Activated naive CD4-positive, alpha-beta T cell treated with anti-CD3 and anti-CD28 coated beads, Interleukin-2, amount 50 U/mL, for 16 hours (primary cell): ENCODE results near the gene ECT2L.

ENCODE experiments used
- DNase-seq: peaks from one replicate; pipeline ENCODE4 v3.0.0-alpha.2; 2020

ECT2L gene, protein sequence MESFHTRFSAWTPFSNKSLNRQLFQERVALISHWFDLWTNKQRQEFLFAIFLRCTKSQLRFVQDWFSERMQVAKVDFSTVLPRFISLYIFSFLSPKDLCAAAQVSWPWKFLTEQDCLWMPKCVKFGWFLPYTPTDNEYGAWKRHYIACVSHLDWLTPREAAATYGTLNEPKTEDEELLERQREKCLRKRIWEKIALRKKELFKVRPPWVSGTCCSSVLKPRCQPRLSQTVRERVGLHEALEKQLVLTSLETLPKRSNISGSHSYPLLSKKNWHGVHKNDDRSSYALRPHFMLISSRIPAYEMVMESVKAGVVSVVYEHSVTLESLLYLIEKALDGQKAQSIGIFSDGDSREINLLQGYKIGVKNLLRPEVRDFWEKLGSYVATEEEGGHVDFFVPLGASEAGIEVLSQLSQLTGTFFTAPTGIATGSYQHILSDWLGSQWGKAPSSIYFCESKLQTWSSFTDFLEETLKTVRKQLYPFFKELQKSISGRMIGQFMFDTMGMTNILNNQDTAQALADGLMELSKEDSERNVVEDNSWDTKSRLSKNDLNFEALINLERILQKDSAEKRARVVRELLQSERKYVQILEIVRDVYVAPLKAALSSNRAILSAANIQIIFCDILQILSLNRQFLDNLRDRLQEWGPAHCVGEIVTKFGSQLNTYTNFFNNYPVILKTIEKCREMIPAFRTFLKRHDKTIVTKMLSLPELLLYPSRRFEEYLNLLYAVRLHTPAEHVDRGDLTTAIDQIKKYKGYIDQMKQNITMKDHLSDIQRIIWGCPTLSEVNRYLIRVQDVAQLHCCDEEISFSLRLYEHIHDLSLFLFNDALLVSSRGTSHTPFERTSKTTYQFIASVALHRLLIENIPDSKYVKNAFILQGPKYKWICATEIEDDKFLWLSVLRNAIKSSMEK

DNA sequence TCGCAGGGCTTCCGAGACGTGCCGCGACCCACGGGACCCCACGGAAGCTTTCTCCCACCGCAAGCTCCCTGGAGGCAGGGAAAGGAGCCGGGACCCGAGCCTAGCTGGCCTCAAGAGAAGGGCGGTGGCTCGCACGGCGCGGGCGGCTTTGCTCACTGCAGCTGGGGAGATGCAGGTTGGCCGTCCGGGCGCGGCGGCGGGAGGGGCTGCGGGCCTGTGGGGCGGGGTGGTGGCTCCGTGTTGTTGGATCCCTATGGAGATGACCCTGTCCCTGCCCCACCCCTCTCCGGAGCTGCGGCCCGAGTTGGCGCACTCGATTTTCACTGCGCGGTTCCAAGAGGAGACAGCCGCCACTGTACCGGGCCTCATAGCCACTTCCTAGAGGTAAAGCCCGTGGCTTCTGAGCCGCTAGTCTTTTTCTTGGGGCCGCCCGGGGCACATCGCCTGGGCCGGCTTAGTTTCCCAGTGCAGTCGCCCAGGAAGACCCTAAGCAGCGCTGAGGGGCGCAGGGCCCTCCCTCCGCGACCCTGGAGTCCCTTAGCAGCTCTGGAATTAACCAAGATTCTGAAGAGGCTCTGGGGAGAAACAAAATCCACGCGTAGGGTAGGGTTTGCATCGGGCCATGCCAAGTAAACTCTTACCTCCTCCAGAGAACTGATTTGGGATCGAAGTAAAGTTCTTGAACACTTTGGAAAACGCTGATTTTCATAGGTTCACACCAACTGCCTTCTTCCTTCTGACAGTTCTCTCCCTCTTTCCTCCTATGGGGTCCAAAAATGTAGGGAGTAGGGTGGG, at the start of gene ECT2L:
Gene ECT2L, plus strand, starts transcription at position 279 of the 795 bp plus-strand sequence. CDS start 17,188 bp downstream, outside the sequence.
- DNase-seq, result no peak

DNA sequence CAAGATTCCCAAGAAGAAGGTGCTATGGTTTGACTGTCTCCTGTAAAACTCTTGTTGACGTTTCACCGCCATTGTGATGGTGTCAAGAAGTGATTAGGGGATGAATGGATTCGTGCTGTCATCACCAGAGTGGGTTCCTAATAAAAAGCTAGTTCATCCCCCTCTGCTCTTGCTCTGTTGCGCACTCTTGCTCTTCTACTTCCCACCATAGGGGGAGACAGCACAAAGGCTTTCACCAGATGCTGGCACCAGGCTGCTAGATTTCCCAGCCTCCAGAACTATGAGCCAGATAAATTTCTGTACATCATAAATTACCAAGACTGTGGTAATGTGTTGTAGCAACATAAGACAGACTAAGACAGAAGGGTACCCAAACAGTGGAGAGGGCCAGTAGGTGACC, 43.9 kb upstream of the ECT2L start:
- DNase-seq, result no peak

DNA sequence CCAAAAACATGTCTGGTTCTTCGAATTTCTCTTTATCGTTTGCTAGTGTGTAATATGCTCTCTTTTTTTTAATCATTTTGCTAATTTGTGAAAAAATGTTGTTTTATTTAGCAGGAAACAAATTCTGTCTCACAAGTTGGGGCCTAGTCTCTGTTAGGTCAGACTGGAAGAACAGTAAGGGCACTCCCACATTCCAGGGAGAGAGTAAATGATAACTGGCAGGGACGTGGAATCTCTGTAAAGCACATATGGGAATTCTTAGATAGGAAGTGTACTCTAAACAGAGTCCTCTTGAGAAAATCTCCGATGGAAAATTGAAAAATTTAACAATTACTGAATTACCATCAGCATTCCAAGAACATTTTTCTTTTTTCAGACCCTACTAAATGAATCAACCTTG, 38.8 kb upstream of the ECT2L start:
- DNase-seq, result no peak

- no peak for DNase-seq
These were observed 29.8 kb upstream of the ECT2L start for GRCh38 chr6:138765896-138766655.

DNA sequence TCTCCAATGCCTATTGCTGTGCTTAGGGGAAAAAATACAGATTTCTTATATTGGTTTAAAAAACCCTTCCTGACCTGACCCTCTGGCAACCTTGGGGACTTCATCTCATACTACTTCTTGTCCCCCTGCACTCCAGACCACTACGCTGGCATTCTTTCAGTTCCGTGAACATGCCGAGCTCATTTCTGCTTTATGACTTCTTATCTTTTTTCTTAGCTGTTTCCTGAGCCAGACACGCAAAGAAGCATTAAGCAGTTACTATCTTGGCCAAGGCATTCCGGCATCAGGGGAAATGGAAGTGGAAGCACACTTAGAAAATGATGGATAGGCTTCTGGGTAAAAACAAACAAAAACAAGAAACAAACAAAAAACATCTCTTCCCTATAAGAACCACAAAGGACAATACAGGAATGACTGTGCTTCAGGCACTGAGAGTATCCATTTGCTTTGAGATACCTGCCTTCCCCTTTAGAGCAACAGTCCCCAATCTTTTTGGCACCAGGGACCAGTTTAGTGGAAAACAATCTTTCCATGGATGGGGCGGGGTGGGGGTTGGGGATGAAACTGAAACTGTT, 26.7 kb upstream of the ECT2L start:
- no peak for DNase-seq

- DNase-seq, result no peak
These were observed 23.2 kb upstream of the ECT2L start for GRCh38 chr6:138772596-138773176.

GRCh38 chr6:138773177-138774091, 22.5 kb upstream of the ECT2L start, which contains the start of gene CCDC28A:
CCDC28A (plus strand) TSS chr6:138773769; CDS start chr6:138776121, 2,352 bp downstream.
- DNase-seq, result peak; percentile 92

GRCh38 chr6:138774370-138774769, 21.5 kb upstream of the ECT2L start:
- DNase-seq, result no peak

DNA sequence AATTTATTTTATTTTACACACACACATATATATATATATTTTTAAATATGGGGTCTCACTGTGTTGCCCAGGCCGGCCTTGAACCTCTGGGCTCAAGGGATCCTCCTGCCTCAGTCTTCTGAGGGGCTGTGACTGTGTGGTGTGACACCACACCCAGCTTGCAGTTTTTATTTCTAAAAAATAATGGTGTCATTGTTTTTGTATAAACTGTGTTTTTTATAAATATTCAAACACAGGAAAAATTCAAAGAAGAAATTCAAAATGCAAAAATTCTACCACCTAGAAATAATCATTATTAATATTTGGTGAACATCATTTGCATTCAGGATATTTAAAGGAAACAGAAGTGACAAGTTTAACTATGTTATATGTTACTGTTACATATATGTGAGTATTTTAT, 19.2 kb upstream of the ECT2L start:
- DNase-seq, result no peak

DNA sequence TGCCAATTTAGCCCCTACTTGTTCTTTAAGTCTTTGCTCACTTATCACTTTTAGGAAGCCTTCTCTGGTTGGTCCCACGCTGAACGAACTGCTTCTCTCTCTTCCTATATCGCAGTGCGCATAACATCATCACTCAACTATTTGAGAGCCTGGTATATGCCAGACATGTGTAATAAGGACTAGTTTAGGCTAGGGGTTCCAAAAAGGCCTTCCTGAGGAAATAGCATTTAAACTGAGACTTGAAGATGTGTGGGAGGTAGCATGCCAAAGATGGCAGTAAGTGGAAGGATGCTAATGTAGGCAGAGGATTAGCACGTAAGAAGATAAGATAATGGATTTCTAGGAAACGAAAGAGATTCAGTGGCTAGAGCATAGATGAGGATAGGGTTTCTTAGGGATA, 17.6 kb upstream of the ECT2L start:
- DNase-seq, result no peak

GRCh38 chr6:138782243-138782642, 13.6 kb upstream of the ECT2L start:
- DNase-seq, result no peak

DNA sequence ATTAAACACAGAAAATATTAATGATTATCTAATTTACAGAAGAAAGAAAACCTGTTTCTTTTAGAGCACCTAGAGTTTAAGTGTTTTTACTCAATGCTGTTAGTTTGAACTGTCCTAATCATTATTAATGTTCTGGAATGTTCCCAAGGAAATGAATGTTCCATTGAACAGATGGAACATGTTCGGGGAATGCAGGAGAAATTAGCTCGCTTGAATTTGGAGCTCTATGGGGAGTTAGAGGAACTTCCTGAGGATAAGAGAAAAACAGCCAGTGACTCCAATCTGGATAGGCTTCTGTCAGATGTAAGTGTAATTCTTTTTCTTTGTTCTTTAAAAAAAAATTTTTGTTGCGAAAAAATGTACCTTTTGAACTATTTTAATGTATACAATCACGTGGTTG, 10.8 kb upstream of the ECT2L start:
- no peak for DNase-seq

- no peak for DNase-seq
These were observed 9.9 kb upstream of the ECT2L start for GRCh38 chr6:138785980-138786379.

GRCh38 chr6:138787138-138787537, 8.7 kb upstream of the ECT2L start:
- DNase-seq, result no peak

- DNase-seq, result no peak
These were observed 884 bp downstream of the ECT2L start for GRCh38 chr6:138796771-138797170.

DNA sequence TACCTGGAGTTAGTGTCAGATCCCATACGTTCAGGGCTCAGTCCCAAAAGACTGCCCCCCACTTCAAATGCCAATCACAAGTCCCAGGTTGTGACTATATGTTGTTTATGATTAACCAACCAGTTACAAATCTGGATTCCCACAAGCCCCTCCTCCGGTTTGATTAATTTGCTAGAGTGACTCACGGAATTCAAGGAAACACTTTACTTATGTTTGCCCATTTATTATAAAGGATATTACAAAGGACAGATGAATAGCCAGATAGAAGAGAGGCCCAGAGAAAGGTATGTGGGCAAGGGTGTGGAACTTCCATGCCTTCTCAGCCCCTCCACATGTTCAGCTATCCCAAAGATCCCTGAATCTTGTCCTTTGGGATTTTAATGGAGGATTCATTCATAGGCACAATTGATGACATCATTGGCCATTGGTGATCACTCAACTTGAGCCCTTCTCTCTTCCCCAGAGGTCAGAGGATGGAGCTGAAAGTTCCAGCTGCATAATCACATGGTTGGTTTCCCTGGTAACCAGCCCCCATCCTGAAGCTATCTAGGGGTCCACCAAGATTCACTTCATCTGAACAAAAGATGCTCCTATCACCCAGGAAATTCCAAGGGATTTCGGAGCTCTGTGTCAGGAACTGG, 2.0 kb downstream of the ECT2L start:
- no peak for DNase-seq

GRCh38 chr6:138800377-138801150, 4.7 kb downstream of the ECT2L start:
- no peak for DNase-seq

DNA sequence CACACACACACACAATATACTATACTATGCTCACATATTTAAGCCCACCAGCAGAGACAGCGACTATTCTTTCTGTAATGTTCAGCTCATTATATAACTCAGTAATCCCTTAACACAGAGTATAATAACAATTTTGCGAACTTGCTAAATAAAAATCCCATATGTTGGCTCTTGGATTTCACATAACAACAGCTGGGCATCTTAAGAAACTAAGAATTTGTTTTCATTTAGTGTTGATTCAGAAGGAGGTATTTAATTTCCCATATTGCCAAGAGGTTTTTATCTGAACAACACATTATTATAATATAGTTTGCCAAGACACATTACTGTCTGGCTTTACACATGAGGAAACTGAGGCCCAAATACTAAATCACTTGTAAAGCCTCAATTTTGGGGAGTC, 7.4 kb downstream of the ECT2L start:
- DNase-seq, result no peak

GRCh38 chr6:138803861-138804260, 8.0 kb downstream of the ECT2L start:
- DNase-seq, result no peak
